Measurements from ENCODE around the gene WDR46.
A peak's percentile ranks its signal among the peaks of the same experiment; 100 is the strongest.
"Not testable (repeated sequence)": the region's sequence is repeated elsewhere in the genome, so short reads cannot be mapped to it uniquely, and the experiment has no call there.

The WDR46 gene

DNA sequence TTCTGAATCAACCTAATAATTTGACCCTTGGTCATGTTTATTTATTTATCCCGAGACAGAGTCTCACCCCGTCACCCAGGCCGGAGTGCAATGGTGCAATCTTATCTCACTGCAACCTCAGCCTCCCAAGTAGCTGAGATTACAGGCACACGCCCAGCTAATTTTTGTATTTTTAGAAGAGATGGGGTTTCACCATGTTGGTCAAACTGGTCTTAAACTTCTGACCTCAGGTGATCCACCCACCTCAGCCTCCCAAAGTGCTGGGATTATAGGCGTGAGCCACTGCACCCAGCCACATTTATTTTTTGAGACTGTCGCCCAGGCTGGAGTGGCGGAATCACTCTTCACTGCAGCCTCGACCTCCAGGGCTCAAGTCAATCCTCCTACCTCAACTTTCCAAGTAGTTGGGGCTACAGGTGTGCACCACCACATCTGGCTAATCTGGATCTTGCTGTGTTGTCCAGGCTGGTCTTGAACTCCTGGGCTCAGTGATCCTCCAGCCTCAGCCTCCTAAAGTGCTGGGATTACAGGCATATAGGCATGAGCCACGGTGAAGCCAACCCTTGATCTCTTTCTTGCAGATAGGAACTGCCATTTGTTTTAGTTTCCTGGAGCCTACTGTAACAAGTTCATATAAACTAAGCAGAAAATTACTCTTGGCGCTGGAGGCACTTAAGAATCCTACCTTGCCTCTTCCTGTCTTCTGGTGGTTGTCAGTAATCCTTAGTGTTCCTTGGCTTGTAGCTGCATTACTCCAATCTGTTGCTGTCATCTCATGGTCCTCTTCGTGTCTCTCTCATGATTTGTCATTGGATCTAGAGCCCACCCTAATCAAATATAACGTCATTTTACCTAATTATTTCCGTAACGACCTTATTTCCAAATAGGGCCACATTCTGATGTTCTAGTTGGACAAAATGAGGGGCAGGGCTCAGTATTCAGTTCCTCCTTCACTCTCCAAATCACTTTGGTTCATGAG, 14.8 kb downstream of the WDR46 start:
- H3K4me3 ChIP-seq (ENCODE audit: low read length in 2 of 2) = no peak overlapping the region
- H3K36me3 ChIP-seq (ENCODE audit: control insufficient read depth in 2 of 2, insufficient read depth in 2 of 2, low read length in 2 of 2) = peaks cover 19 to 29% of the 10 kb centered on the region in 2 donors
- H3K27ac ChIP-seq (ENCODE audit: low read length) = no peak overlapping the region
- peaks cover 70% of the 10 kb centered on the region for H3K4me1 ChIP-seq (ENCODE audit: control insufficient read depth, insufficient read depth, low read length)
- no peaks in the 10 kb centered on the region for H3K27me3 ChIP-seq (ENCODE audit: control insufficient read depth in 1 of 2, insufficient read depth in 2 of 2, low read length in 2 of 2)
- H3K9me3 ChIP-seq (ENCODE audit: control insufficient read depth in 2 of 2, low read length in 2 of 2) = no peaks in the 10 kb centered on the region
- no peak overlapping the region for H3K9ac ChIP-seq (ENCODE audit: low read length in 2 of 2)

DNA sequence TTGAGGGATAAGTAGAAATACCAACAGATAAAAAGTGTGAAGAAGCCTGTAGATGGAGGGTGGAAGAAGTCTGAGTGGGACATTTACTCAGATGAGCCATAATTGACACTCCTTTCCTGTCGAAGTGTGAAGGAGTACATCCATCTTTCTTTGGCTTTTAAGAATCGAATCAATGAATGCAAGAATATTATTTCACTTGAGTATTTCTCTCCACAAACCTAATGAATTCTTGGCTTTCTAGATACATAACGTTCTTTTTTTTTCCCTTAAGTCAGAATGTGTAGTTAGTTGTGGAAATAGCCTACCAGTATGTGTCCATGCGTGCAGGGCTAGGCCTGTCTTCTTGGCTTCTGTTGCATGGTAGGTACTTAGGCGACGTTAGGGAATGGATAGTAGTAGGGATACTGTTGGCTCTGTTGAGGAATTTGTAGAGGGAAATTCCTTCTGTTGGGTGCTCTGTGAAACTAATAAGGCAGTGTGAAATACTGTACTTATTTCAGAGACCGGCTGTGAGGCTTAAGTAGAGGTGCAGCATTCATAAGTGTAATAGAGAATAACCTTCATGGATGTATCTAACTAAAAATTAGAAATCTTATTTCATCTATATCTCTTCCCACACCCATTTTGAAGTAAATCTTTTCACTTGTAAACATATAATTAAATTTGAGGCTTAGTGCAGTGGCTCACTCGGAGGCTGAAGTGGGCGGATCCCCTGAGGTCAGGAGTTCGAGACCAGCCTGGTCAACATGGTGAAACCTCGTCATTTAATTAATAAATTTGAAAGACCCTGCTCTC, 15.7 kb downstream of the WDR46 start:
- H3K36me3 ChIP-seq (ENCODE audit: control insufficient read depth in 2 of 2, insufficient read depth in 2 of 2, low read length in 2 of 2) = peaks cover 19 to 36% of the 10 kb centered on the region in 2 donors
- H3K27ac ChIP-seq (ENCODE audit: low read length) = no peak overlapping the region
- no peaks in the 10 kb centered on the region for H3K9me3 ChIP-seq (ENCODE audit: control insufficient read depth in 2 of 2, low read length in 2 of 2)
- peak overlapping the region; percentile 80 to 99 for H3K9ac ChIP-seq (ENCODE audit: low read length in 2 of 2)
- H3K4me3 ChIP-seq (ENCODE audit: low read length in 2 of 2) = peak overlapping the region; percentile 98
- peaks cover 64% of the 10 kb centered on the region for H3K4me1 ChIP-seq (ENCODE audit: control insufficient read depth, insufficient read depth, low read length)
- no peaks in the 10 kb centered on the region for H3K27me3 ChIP-seq (ENCODE audit: control insufficient read depth in 1 of 2, insufficient read depth in 2 of 2, low read length in 2 of 2)

DNA sequence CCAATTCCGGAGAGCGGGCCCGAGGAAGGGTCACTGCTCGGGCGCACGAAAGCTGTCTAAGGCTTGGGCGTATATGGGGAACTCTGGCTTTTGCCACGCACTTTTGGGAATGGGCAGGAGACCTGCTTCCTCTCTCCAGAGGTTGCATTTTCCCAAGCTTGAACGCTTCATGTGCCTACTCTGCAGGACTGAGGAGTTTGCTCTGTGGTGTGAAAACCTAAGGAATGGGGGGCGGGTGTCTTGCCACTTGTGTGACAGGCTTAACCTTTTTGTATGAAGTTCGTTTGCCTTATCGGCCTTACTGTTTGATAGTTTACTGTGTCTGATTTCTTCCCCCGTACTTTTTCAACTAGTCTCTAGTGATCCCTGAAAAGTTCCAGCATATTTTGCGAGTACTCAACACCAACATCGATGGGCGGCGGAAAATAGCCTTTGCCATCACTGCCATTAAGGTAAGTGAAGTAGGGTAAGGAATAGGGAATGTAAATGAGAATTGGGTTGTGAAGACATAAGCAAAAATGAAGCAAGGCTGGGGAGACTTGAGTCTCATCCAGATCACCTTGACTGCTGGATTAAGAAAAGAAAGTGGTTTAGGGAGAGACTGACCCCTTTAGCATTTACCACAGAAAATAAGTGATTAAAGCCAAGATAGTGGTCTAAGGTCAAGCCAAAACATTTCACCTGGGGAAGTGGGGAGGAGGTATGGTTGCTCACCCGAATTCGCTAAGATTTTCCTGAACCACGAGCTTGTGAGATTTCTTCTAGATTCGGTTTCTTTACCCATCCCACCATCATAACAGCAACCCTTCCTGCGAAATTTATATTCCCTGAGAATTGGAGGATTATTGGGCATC, 16.5 kb downstream of the WDR46 start:
- Histone ChIP-seq H3K4me3 (ENCODE audit: low read length in 2 of 2) (peak overlapping the region; percentile 98), H3K27me3 (ENCODE audit: control insufficient read depth in 1 of 2, insufficient read depth in 2 of 2, low read length in 2 of 2) (no peaks in the 10 kb centered on the region), H3K4me1 (ENCODE audit: control insufficient read depth, insufficient read depth, low read length) (peaks cover 58% of the 10 kb centered on the region), H3K36me3 (ENCODE audit: control insufficient read depth in 2 of 2, insufficient read depth in 2 of 2, low read length in 2 of 2) (peaks cover 26 to 44% of the 10 kb centered on the region in 2 donors), H3K27ac (ENCODE audit: low read length) (peak overlapping the region; percentile 98), H3K9me3 (ENCODE audit: control insufficient read depth in 2 of 2, low read length in 2 of 2) (no peaks in the 10 kb centered on the region), H3K9ac (ENCODE audit: low read length in 2 of 2) (peak overlapping the region; percentile 80 to 99)

DNA sequence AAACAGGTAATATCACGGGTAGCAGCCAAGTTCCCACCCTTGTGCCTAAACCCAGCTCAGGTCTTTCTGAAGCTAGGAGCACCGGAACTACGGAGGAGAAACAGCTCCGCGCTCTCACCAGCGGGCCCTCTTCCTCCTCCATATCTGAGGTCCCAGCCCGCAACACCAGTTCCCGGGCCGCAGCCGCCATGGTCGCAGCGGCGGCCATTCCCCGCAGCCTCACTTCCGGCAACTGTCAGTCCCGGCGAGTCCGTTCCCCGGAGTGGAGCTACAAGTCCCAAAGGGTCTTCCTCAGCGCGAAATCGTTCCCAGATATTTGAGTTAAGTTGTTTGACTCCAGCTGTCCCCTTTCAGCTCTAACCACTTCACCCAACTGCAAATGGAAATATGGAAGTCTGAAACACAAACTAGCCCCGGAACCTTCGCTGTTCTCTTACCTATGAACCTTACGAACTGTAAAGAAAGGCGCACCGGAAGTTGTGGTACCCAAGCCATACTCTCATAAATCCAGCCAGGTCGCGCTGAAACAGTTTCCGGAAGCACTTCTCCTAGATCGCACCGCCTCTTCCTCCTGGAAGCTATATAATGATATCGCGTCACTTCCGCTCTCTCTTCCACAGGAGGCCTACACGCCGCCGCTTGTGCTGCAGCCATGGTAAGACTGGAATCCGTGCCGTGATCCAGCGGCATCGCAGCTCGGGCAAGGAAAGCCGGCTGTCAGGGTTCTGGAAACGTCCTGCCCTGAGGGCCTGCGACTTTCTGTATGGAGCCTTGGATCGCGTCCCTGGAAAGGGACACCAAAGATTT, 17.4 kb downstream of the WDR46 start, which contains the start of the genes RPS18 and VPS52:
Gene RPS18, plus strand, starts transcription at position 608 of the 807 bp plus-strand sequence. Its CDS starts 45 bp downstream, at position 653.
Gene VPS52, minus strand, starts transcription at position 409 of the 807 bp plus-strand sequence. Its CDS starts 201 bp downstream, at position 208.
- Histone ChIP-seq H3K4me1 (ENCODE audit: control insufficient read depth, insufficient read depth, low read length) (peaks cover 52% of the 10 kb centered on the region), H3K27ac (ENCODE audit: low read length) (peak within 1 kb of the TSS; percentile 98), H3K9ac (ENCODE audit: low read length in 2 of 2) (peak within 1 kb of the TSS; percentile 98 to 99), H3K36me3 (ENCODE audit: control insufficient read depth in 2 of 2, insufficient read depth in 2 of 2, low read length in 2 of 2) (peaks cover 34 to 52% of the 10 kb centered on the region in 2 donors), H3K9me3 (ENCODE audit: control insufficient read depth in 2 of 2, low read length in 2 of 2) (no peaks in the 10 kb centered on the region), H3K27me3 (ENCODE audit: control insufficient read depth in 1 of 2, insufficient read depth in 2 of 2, low read length in 2 of 2) (no peaks in the 10 kb centered on the region), H3K4me3 (ENCODE audit: low read length in 2 of 2) (peak within 1 kb of the TSS; percentile 98)

DNA sequence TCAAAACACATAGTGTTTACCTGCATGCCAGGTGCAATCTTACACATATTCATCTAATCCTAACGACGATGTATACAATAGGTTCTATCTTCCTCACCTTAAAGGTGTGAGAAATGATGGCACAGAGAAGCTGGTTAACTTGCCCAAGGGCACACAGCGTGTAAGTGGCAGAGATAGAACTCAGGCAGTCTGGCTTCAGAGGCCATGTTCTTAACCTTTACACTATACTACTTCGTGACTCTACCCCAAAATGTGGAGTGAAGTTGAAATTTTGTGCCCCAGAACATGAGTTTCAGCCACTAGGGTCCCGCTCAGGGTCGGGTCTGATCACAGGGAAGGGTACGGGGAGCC, 17.9 kb downstream of the WDR46 start:
- H3K27ac ChIP-seq (ENCODE audit: low read length) = peak overlapping the region; percentile 98
- peaks cover 35 to 57% of the 10 kb centered on the region in 2 donors for H3K36me3 ChIP-seq (ENCODE audit: control insufficient read depth in 2 of 2, insufficient read depth in 2 of 2, low read length in 2 of 2)
- H3K4me1 ChIP-seq (ENCODE audit: control insufficient read depth, insufficient read depth, low read length) = peaks cover 46% of the 10 kb centered on the region
- H3K9me3 ChIP-seq (ENCODE audit: control insufficient read depth in 2 of 2, low read length in 2 of 2) = no peaks in the 10 kb centered on the region
- H3K4me3 ChIP-seq (ENCODE audit: low read length in 2 of 2) = peak overlapping the region; percentile 98
- H3K9ac ChIP-seq (ENCODE audit: low read length in 2 of 2) = peak overlapping the region; percentile 98 to 99
- H3K27me3 ChIP-seq (ENCODE audit: control insufficient read depth in 1 of 2, insufficient read depth in 2 of 2, low read length in 2 of 2) = no peaks in the 10 kb centered on the region

DNA sequence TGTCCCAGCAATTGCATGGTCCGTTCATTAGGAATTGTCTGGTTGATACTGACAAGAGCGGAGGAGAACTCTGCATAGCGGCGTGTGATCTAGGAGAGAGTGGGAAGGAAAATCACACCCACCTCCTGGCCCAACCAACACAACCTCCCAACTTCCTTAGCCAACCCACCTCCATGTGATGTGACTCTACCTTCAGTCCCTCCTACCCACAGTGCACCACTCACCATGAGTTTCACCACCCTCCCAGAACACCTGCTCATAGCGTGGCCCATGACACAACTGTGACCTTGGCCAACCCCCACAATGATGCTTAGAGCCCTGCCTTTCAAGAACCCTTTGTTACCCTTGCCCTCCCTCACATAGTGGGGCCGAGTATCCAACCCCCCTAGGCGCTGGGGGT, 25.0 kb downstream of the WDR46 start:
- no peaks in the 10 kb centered on the region for H3K9me3 ChIP-seq (ENCODE audit: control insufficient read depth in 2 of 2, low read length in 2 of 2)
- H3K27ac ChIP-seq (ENCODE audit: low read length) = no peak overlapping the region
- H3K4me1 ChIP-seq (ENCODE audit: control insufficient read depth, insufficient read depth, low read length) = no peaks in the 10 kb centered on the region
- no peak overlapping the region for H3K4me3 ChIP-seq (ENCODE audit: low read length in 2 of 2)
- H3K27me3 ChIP-seq (ENCODE audit: control insufficient read depth in 1 of 2, insufficient read depth in 2 of 2, low read length in 2 of 2) = no peaks in the 10 kb centered on the region
- peaks cover 49 to 58% of the 10 kb centered on the region in 2 donors for H3K36me3 ChIP-seq (ENCODE audit: control insufficient read depth in 2 of 2, insufficient read depth in 2 of 2, low read length in 2 of 2)
- no peak overlapping the region for H3K9ac ChIP-seq (ENCODE audit: low read length in 2 of 2)

DNA sequence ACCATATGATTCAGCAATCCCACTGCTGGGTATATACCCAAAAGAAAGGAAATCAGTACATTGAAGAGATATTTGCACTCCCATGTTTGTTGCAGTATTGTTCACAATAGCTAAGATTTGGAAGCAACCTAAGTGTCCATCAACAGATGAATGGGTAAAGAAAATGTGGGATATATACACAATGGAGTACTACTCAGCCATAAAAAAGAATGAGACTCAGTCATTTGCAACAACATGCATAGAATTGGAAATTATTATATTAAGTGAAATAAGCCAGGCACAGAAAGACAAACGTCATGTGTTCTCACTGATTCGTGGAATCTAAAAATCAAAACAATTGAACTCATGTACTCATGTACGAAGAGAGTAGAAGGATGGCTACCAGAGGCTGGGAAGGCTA, 26.5 kb downstream of the WDR46 start:
- not testable (repeated sequence) for H3K4me1 ChIP-seq (ENCODE audit: control insufficient read depth, insufficient read depth, low read length); H3K9ac ChIP-seq (ENCODE audit: low read length in 2 of 2); H3K27ac ChIP-seq (ENCODE audit: low read length); H3K4me3 ChIP-seq (ENCODE audit: low read length in 2 of 2); H3K27me3 ChIP-seq (ENCODE audit: control insufficient read depth in 1 of 2, insufficient read depth in 2 of 2, low read length in 2 of 2); H3K9me3 ChIP-seq (ENCODE audit: control insufficient read depth in 2 of 2, low read length in 2 of 2)
- H3K36me3 ChIP-seq (ENCODE audit: control insufficient read depth in 2 of 2, insufficient read depth in 2 of 2, low read length in 2 of 2) = peaks cover 42 to 45% of the 10 kb centered on the region in 2 donors

DNA sequence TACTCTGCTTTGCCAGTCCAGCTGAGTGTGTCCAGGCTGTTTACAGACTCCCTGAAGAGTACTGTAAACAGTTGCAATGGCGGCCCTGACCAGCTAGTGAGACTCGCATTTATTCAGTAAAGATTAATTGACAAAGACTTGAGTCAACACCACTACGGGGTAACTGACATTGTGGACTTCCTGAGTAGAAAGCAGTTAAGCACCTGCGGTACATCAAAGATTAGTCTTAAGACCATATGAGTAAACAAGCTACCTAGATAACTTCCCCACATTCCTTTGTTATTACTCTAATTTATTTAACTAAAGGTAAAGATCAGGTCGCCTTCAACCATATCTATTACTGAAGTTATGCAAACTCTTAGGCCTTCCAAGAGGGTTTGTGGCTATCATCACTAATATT, 30.0 kb downstream of the WDR46 start:
- Histone ChIP-seq H3K9ac (ENCODE audit: low read length in 2 of 2) (no peak overlapping the region), H3K27me3 (ENCODE audit: control insufficient read depth in 1 of 2, insufficient read depth in 2 of 2, low read length in 2 of 2) (no peaks in the 10 kb centered on the region), H3K4me3 (ENCODE audit: low read length in 2 of 2) (no peak overlapping the region), H3K9me3 (ENCODE audit: control insufficient read depth in 2 of 2, low read length in 2 of 2) (no peaks in the 10 kb centered on the region), H3K36me3 (ENCODE audit: control insufficient read depth in 2 of 2, insufficient read depth in 2 of 2, low read length in 2 of 2) (peaks cover 19 to 20% of the 10 kb centered on the region in 2 donors), H3K4me1 (ENCODE audit: control insufficient read depth, insufficient read depth, low read length) (no peaks in the 10 kb centered on the region), H3K27ac (ENCODE audit: low read length) (no peak overlapping the region)

DNA sequence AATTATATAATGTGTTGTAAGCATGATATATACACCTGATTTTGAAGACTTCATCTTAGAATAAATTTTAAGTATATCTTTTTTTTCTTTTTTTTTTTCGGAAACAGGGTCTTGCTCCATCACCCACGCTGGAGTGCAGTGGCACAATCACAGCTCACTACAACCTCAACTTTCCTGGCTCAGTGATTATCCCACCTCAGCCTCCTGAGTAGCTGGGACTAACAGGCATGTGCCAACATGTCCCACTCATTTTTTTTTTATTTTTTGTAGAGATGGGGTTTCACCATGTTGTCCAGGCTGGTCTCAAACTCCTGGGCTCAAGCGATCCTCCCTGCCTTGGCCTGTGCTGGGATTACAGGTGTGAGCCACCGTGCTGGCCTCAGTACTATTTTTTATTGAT, 34.4 kb downstream of the WDR46 start:
- no peak overlapping the region for H3K27ac ChIP-seq (ENCODE audit: low read length)
- no peaks in the 10 kb centered on the region for H3K27me3 ChIP-seq (ENCODE audit: control insufficient read depth in 1 of 2, insufficient read depth in 2 of 2, low read length in 2 of 2)
- no peak overlapping the region for H3K9ac ChIP-seq (ENCODE audit: low read length in 2 of 2)
- H3K9me3 ChIP-seq (ENCODE audit: control insufficient read depth in 2 of 2, low read length in 2 of 2) = no peaks in the 10 kb centered on the region
- no peak overlapping the region for H3K4me3 ChIP-seq (ENCODE audit: low read length in 2 of 2)
- H3K4me1 ChIP-seq (ENCODE audit: control insufficient read depth, insufficient read depth, low read length) = peaks cover 13% of the 10 kb centered on the region
- H3K36me3 ChIP-seq (ENCODE audit: control insufficient read depth in 2 of 2, insufficient read depth in 2 of 2, low read length in 2 of 2) = peaks cover 0 to 8% of the 10 kb centered on the region in 2 donors

All from stomach smooth muscle (tissue), 2 donors.